Ovary (tissue), 9 donors: ENCODE measurements around the gene RNLS. TPM values are rescaled to one million over a fixed set of nuclear protein-coding genes. Genes with fewer than 3 reads are reported as not detected.
"Not testable (repeated sequence)": the region's sequence is repeated elsewhere in the genome, so short reads cannot be mapped to it uniquely, and the experiment has no call there.

Experiments
- DNase-seq, 5 donors: peaks; one replicate each; pipeline ENCODE4 v3.0.0-alpha.2; 2019 to 2020
- H3K27ac ChIP-seq, 2 donors: fragments of 200-600 bp; one replicate each; pipeline versions ENCODE4 v1.5.1 to v1.8.0; 2019 to 2022
- H3K27me3 ChIP-seq: fragments of 200-600 bp; one replicate; pipeline ENCODE4 v1.8.0; 2022
- H3K36me3 ChIP-seq: fragments of 200-600 bp; sonication (generic); one replicate; pipeline ENCODE4 v1.5.1; 2019
- H3K4me1 ChIP-seq: one replicate; pipeline ENCODE4 v1.8.1; 2013; ENCODE audit warnings: mild to moderate bottlenecking, moderate library complexity; ENCODE audit not compliant: insufficient read depth
- H3K4me3 ChIP-seq: fragments of 200-600 bp; sonication (generic); one replicate; pipeline ENCODE4 v1.5.1; 2017
- H3K9me3 ChIP-seq, 2 donors: fragments of 200-600 bp in 1 of 2; sonication (generic) in 1 of 2; one replicate each; pipeline versions ENCODE4 v1.5.1 to v1.8.1; 2013 to 2019; ENCODE audit warnings: mild to moderate bottlenecking in 1 of 2, moderate library complexity in 1 of 2
- CTCF ChIP-seq, 3 donors: fragments of 450-650 bp in 2 of 3; fragments of 200-600 bp in 1 of 3; IDR thresholded peaks; one replicate each; pipeline versions ENCODE4 v1.5.1 to v1.8.0; 2016 to 2022; ENCODE audit warnings: antibody characterized with exemption in 3 of 3, mild to moderate bottlenecking in 1 of 3
- EP300 ChIP-seq: sonication (generic); formaldehyde crosslinking; IDR thresholded peaks from one replicate; pipeline ENCODE4 v1.6.1; 2017; ENCODE audit warnings: antibody characterized with exemption
- POLR2A ChIP-seq: fragments of 450-650 bp; IDR thresholded peaks from one replicate; pipeline ENCODE4 v1.6.1; 2017; ENCODE audit warnings: antibody characterized with exemption, mild to moderate bottlenecking, moderate library complexity
- WGBS, 3 donors: extraction: QIAGEN DNeasy Blood & Tissue Kit in 1 of 3; methylation state at CpG; one replicate each; pipeline versions ENCODE4 v1.1.5 to v1.1.7; 2013 to 2017; 5-methylcytosine and 5-hydroxymethylcytosine counted together
- intact Hi-C, 4 donors: fragments of 100-400 bp; cut with DNase I; formaldehyde crosslinking; loops; one replicate each; pipeline versions ENCODE4 v1.11.0 to v1.15.1; 2022 to 2023
- polyA plus RNA-seq, 2 donors: library from polyadenylated mRNA; stranded (reverse); fragments of 200-250 nt in 1 of 2; fragments of 350-450 nt in 1 of 2; fragmentation: Illumina TruSeq in 1 of 2; extraction: RNeasy Lipid Tissue Mini Kit (QIAGEN cat#74804) in 1 of 2; gene quantifications; one replicate each; pipeline ENCODE4 v1.2.3, GENCODE V29; 2013 to 2014
- total RNA-seq, 7 donors: library from RNA; depleted of rRNA in 2 of 7; stranded (reverse); fragments of >200 nt in 2 of 7; fragmentation: NEBNext Ultra II Directional in 3 of 7; extraction: Animal tissue kit (Norgen Biotek cat#: 25700) in 3 of 7; gene quantifications; one replicate each; pipeline versions ENCODE4 v1.1.0 to v1.2.4, GENCODE V29; 2016 to 2023
- donor health status: DM: no; HTN: no; CAD: no; lungs with moderate emphysema.
- donor health status: DM: no; HTN: no; CAD: no.
- donor health status: Bipolar disorder and iron deficiency.
- donor health status: DM: yes; HTN: yes; CAD: no.
- donor health status: DM: no; HTN: no; CAD: no.
- donor health status: DM: yes; HTN: yes; CAD: no.

RNLS gene
- total and polyA plus RNA-seq, 9 donors = 7.5 to 21.9 (median 11.8) TPM

GRCh38 chr10:88361494-88361893 lies 221.6 kb downstream of the RNLS start:
- H3K4me1 ChIP-seq = no peaks in the 10 kb centered on the region
- TF ChIP-seq CTCF (IDR thresholded peaks at IDR 0.05) (no peak), EP300 (no peak), POLR2A (no peak)
- intact Hi-C loops = no loop called here
- no peak overlapping the region for H3K27ac ChIP-seq
- no peaks in the 10 kb centered on the region for H3K27me3 ChIP-seq
- H3K9me3 ChIP-seq = no peaks in the 10 kb centered on the region
- DNase-seq = no peak
- 89 to 96% (median 91%) methylated on average over 2 of the region's 2 CpGs for WGBS, 3 donors
- no peak overlapping the region for H3K4me3 ChIP-seq
- H3K36me3 ChIP-seq = no peaks in the 10 kb centered on the region

DNA sequence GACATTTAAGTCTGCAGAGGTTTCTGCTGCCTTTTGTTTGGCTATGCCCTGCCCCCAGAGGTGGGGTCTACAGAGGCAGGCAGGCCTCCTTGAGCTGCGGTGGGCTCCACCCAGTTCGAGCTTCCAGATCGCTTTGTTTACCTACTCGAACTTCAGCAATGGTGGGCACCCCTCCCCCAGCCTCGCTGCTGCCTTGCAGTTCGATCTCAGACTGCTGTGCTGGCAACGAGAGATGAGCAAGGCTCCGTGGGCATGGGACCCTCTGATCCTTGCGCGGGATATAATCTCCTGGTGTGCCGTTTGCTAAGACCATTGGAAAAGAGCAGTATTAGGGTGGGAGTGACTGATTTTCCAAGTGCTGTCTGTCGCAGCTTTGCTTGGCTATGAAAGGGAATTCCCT lies 227.4 kb downstream of the RNLS start:
- H3K27me3 ChIP-seq, DNase-seq, intact Hi-C loops, H3K4me3 ChIP-seq, H3K4me1 ChIP-seq, H3K9me3 ChIP-seq, H3K27ac ChIP-seq, H3K36me3 ChIP-seq: not testable (repeated sequence)
- 88 to 97% (median 92%) methylated on average over 12 of the region's 12 CpGs for WGBS, 3 donors

DNA sequence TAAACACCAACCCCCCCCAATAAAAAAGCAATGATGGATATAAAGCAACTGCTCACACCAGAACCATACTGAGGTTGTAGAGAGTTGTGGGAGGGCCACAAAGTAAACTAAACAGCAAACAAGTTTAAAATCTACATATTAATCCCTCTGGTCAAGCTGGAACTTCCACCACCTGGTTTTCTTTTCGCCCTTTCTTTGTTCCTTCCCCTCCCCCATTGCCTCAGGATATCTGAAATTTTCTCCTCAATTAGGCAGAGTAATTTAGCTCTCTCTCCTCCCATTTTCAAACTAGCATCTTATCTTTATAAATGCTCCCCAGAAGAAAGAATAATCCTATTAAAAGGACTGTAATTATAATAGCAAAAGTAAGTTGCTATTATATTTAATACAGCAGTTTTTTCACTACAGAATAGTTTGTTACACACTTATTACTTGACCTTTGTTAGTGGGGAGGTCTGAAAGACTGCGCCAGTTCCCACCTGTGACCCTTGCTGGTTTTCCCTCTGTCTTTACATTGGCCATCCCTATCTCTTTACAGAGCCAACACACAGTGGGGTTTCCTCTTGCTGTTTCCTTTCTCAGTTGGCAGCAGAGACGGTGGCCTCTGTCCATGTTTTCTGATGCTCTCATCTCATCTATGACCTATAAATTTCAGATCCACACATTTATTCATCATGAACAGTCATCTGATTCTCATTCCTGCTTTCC lies 235.4 kb downstream of the RNLS start:
- TF ChIP-seq POLR2A = no peak
- TF ChIP-seq EP300 = no peak
- no peak for TF ChIP-seq CTCF (IDR thresholded peaks at IDR 0.05)
- Histone ChIP-seq H3K27me3 (no peaks in the 10 kb centered on the region), H3K4me1 (peaks cover 3% of the 10 kb centered on the region), H3K36me3 (no peaks in the 10 kb centered on the region), H3K9me3 (no peaks in the 10 kb centered on the region), H3K27ac (no peak overlapping the region), H3K4me3 (no peak overlapping the region)
- DNase-seq = no peak
- 81 to 90% (median 88%) methylated on average over 3 of the region's 3 CpGs for WGBS, 3 donors
- intact Hi-C loops = no loop called here

- intact Hi-C loops = no loop called here
- H3K36me3 ChIP-seq = no peaks in the 10 kb centered on the region
- H3K4me3 ChIP-seq = no peak overlapping the region
- no peaks in the 10 kb centered on the region for H3K9me3 ChIP-seq
- no peak for TF ChIP-seq EP300
- TF ChIP-seq POLR2A = no peak
- no peak for TF ChIP-seq CTCF (IDR thresholded peaks at IDR 0.05)
- no peak for DNase-seq
- H3K27ac ChIP-seq = no peak overlapping the region
- 68 to 92% (median 89%) methylated on average over 2 of the region's 2 CpGs for WGBS, 3 donors
- peaks cover 3% of the 10 kb centered on the region for H3K4me1 ChIP-seq
- H3K27me3 ChIP-seq = no peaks in the 10 kb centered on the region
Observed at GRCh38 chr10:88347022-88347421, 236.1 kb downstream of the RNLS start.

DNA sequence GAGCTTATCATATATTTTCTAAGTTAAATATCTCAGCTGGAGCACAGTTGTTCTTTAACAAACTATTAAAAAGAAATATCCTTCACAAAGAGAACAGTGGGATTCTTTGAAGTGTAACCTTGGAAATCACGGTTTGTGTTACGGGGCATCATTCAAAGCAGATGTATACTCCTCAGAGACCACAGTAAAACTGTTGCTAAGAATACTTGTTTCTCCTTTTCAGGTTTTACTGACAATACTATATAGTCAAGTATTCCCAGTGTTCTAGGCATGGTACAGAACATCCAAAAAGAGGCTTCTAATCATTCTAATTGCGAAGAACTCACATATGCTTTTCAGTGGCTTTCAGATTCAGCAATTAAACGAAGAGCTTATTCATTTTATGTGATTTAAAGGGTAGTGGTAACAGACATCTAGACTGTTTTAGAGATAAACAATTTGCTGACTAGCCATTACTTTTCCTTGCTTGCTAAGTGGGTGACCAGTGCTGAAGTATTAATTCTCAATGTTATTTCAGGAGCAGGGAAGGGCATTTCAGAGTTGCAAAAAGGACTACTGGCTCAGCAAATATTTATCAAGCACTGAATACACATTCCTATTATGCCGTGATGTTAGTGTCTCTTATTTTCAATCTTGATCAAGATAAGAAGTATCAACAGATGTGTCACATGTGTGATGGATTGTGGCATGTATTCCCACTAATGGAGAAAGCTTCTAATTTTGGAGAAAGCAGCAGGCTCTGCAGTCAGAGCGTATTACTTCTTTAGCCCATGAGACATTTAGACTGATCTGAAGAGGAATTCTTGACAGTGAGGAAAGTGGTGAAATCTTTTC lies 236.8 kb downstream of the RNLS start:
- 48 to 57% (median 53%) methylated on average over 6 of the region's 6 CpGs for WGBS, 3 donors
- Histone ChIP-seq H3K4me1 (peaks cover 3% of the 10 kb centered on the region), H3K36me3 (no peaks in the 10 kb centered on the region), H3K27ac (no peak overlapping the region), H3K9me3 (no peaks in the 10 kb centered on the region), H3K4me3 (no peak overlapping the region), H3K27me3 (no peaks in the 10 kb centered on the region)
- TF ChIP-seq EP300 = no peak
- TF ChIP-seq CTCF (IDR thresholded peaks at IDR 0.05) = no peak
- TF ChIP-seq POLR2A = no peak
- intact Hi-C loops = no loop called here
- DNase-seq = no peak
